GM12801 (cell line): Measurements from ENCODE around the gene VSX2.

Experiments used
- CTCF ChIP-seq: IDR thresholded peaks from one replicate; pipeline ENCODE4 v1.5.1; 2011; ENCODE audit warnings: control low read depth; ENCODE audit not compliant: insufficient read length; ENCODE audit errors: extremely low read depth

VSX2 gene

GRCh38 chr14:74243051-74243450, 3.8 kb downstream of the VSX2 start:
- no peak for TF ChIP-seq CTCF

DNA sequence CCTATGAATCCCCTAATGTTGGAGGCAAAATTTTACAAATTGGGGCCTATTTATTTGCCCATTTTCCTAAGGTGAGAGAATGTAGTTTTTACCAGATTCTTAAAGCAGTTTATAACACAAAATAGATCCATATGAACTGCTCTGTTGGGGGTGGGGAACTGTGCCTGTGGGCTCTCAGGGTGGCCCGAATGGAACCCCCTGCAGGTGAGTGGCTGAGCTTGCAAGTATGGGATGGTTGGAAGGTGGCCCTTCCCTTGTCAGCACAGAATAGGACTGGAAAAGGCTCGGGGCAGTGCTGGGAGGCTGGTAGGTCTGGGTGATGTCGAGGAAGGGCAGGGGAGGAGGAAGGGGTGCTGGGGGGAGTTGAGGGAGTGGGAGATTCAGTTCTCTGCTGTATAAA, 4.9 kb downstream of the VSX2 start:
- no peak for TF ChIP-seq CTCF

DNA sequence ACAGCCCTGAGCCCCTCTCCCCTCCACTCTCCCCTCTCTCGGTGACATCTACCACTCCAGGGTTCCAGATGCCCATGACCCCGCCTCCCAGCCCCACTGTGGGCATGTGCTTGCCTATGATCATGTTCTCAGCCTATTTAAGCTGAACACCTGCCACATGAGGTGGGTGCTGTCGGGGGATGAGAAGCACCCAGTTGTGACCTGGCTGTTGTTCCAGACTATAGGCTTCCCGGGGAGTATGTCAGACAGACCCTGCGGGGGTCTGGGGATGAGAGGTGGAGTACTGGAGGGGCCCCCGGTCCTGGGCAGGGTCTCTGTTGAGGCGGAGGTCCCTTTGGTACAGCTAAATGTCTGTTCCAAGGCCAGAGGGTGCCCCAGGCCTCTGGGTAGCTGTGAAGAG, 6.0 kb downstream of the VSX2 start:
- TF ChIP-seq CTCF: no peak

DNA sequence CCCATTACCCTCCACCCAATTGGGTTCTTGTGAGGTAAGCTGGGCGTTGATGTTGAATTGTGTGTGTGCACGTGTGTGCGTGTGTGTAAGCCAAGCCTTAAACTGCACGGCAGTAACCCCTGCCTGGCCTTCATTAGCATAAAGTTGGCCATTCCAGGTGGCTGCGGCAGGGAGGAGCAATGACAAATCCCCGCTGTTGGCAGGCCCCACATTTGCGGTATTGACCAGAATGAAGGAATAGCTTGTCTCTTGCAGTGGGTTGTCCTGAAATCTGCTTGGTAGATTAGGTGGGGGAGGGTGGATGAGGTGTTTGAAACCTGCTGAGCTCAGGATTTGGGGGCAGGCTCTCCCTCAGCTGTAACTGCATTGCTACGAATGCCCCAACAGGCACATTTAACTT, 7.3 kb downstream of the VSX2 start:
- no peak for TF ChIP-seq CTCF

GRCh38 chr14:74248017-74248416, 8.8 kb downstream of the VSX2 start:
- TF ChIP-seq CTCF: no peak

- no peak for TF ChIP-seq CTCF
Measured at GRCh38 chr14:74249433-74250375, 10.5 kb downstream of the VSX2 start.

DNA sequence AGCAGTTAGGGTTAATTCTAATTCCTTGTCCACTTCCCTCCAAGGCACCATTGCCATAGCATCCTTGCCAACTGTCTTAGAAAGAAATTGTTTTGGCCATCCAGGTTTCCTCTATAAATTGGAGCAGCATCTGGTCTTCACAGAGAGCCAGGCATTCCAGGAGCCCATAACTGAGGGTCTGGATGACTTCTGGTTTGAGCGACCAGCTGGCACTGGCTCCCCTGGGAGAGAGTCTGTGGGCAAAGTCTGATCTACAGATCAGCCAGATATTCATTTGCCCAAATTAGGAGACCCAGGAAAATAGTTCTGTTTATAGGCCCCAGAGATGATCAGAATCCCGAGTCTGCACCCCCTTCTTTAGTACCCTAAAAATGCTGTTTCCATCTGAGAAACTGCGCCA, 16.0 kb downstream of the VSX2 start:
- TF ChIP-seq CTCF: no peak
